HEK293 (cell line): ENCODE results near the gene ZNF618.

ENCODE experiments used
- CTCF ChIA-PET: fragments of 350-600 bp; formaldehyde crosslinking; extraction: SDS; loops from one replicate; lab custom pipeline; 2021; ENCODE audit warnings: antibody characterized with exemption; lab: Yijun Ruan, JAX
- POLR2A ChIA-PET: fragments of 300-600 bp; formaldehyde crosslinking; extraction: SDS; loops from one replicate; lab custom pipeline; 2020; ENCODE audit warnings: antibody characterized with exemption, inconsistent platforms; lab: Yijun Ruan, JAX
- H3K27ac ChIP-seq: fragments of 200-500 bp; sonication (Bioruptor generic); 2 replicates; pipeline ENCODE4 v1.5.1; 2014; ENCODE audit warnings: low read depth, low read length, control low read depth, inconsistent platforms; ENCODE audit errors: extremely low read depth
- H3K36me3 ChIP-seq, 2 experiments: fragments of 200-500 bp in 1 of 2; sonication (Bioruptor generic) in 1 of 2; 1 replicate in 1 of 2; 2 replicates in 1 of 2; pipeline ENCODE4 v1.5.1; 2014 to 2017; ENCODE audit warnings: inconsistent platforms in 2 of 2, low read length in 2 of 2; ENCODE audit not compliant: control insufficient read depth in 2 of 2, insufficient read depth in 1 of 2
- H3K4me1 ChIP-seq: fragments of 200-500 bp; sonication (Bioruptor generic); 2 replicates; pipeline ENCODE4 v1.5.1; 2014; ENCODE audit warnings: mild to moderate bottlenecking, low read length, inconsistent platforms; ENCODE audit not compliant: control insufficient read depth, insufficient read depth
- H3K4me3 ChIP-seq: 2 replicates; pipeline ENCODE4 v1.5.1; 2011; ENCODE audit warnings: low read depth, mild to moderate bottlenecking, control low read depth, low read length, moderate library complexity
- H3K9me3 ChIP-seq: fragments of 200-500 bp; sonication (Bioruptor generic); 2 replicates; pipeline ENCODE4 v1.5.1; 2014; ENCODE audit warnings: low read depth, low read length, inconsistent platforms; ENCODE audit not compliant: control insufficient read depth, insufficient read depth
- HOXD13 ChIP-seq: sonication (generic); formaldehyde crosslinking; IDR thresholded peaks from 2 replicates; pipeline ENCODE4 v1.8.0; 2022; ENCODE audit warnings: missing genetic modification reagents, borderline replicate concordance
- KLF7 ChIP-seq: fragments of 450-650 bp; formaldehyde crosslinking; IDR thresholded peaks from 2 replicates; pipeline ENCODE4 v1.5.1; 2016; ENCODE audit warnings: missing biosample characterization, missing genetic modification characterization, borderline replicate concordance
- OSR2 ChIP-seq: fragments of 450-650 bp; formaldehyde crosslinking; IDR thresholded peaks from 2 replicates; pipeline ENCODE4 v1.5.1; 2016; ENCODE audit warnings: missing biosample characterization, missing genetic modification characterization
- WT1 ChIP-seq: fragments of 450-650 bp; formaldehyde crosslinking; IDR thresholded peaks from 2 replicates; pipeline ENCODE4 v1.5.1; 2016; ENCODE audit warnings: missing biosample characterization, missing genetic modification characterization
- ZBTB8A ChIP-seq: fragments of 450-650 bp; formaldehyde crosslinking; IDR thresholded peaks from 2 replicates; pipeline ENCODE4 v1.5.1; 2016; ENCODE audit warnings: missing biosample characterization, missing genetic modification characterization
- ZNF112 ChIP-seq: fragments of 450-650 bp; formaldehyde crosslinking; IDR thresholded peaks from 2 replicates; pipeline ENCODE4 v1.5.0; 2017; ENCODE audit warnings: missing biosample characterization, missing genetic modification characterization
- ZNF335 ChIP-seq: fragments of 450-650 bp; formaldehyde crosslinking; conservative IDR thresholded peaks from 2 replicates; pipeline ENCODE4 v1.5.1; 2016; ENCODE audit warnings: missing biosample characterization, missing genetic modification characterization
- ZNF510 ChIP-seq: fragments of 450-650 bp; formaldehyde crosslinking; IDR thresholded peaks from 2 replicates; pipeline ENCODE4 v1.5.1; 2018; ENCODE audit warnings: mild to moderate bottlenecking, missing genetic modification characterization, missing biosample characterization; ENCODE audit not compliant: insufficient replicate concordance
- ZNF544 ChIP-seq: fragments of 450-650 bp; formaldehyde crosslinking; IDR thresholded peaks from 2 replicates; pipeline ENCODE4 v1.5.0; 2017; ENCODE audit warnings: missing biosample characterization, missing genetic modification characterization
- ZNF548 ChIP-seq: fragments of 450-650 bp; formaldehyde crosslinking; IDR thresholded peaks from 2 replicates; pipeline ENCODE4 v1.5.1; 2016; ENCODE audit warnings: missing biosample characterization, missing genetic modification characterization
- ZNF558 ChIP-seq: fragments of 450-650 bp; formaldehyde crosslinking; IDR thresholded peaks from 2 replicates; pipeline ENCODE4 v1.5.1; 2016; ENCODE audit warnings: missing biosample characterization, missing genetic modification characterization
- ZNF658 ChIP-seq: fragments of 450-650 bp; formaldehyde crosslinking; IDR thresholded peaks from 2 replicates; pipeline ENCODE4; 2016; ENCODE audit warnings: missing biosample characterization, missing genetic modification characterization
- ZNF660 ChIP-seq: fragments of 450-650 bp; IDR thresholded peaks from 2 replicates; pipeline ENCODE4 v1.5.1; 2018; ENCODE audit warnings: missing biosample characterization, mild to moderate bottlenecking, missing genetic modification characterization
- TF ChIP-seq, protein P1 (sequence below): fragments of 450-650 bp; formaldehyde crosslinking; IDR thresholded peaks from 2 replicates; pipeline ENCODE4 v1.5.1; 2016; ENCODE audit warnings: missing biosample characterization, missing genetic modification characterization
- TF ChIP-seq, protein P2 (sequence below): fragments of 450-650 bp; formaldehyde crosslinking; IDR thresholded peaks from 2 replicates; pipeline ENCODE4 v1.5.1; 2016; ENCODE audit warnings: missing biosample characterization, missing genetic modification characterization, borderline replicate concordance
- TF ChIP-seq, protein P3 (sequence below): fragments of 450-650 bp; formaldehyde crosslinking; IDR thresholded peaks from 2 replicates; pipeline ENCODE4 v1.5.1; 2016; ENCODE audit warnings: missing biosample characterization, missing genetic modification characterization
- TF ChIP-seq, protein P4 (sequence below): fragments of 450-650 bp; formaldehyde crosslinking; IDR thresholded peaks from 2 replicates; pipeline ENCODE4 v1.5.1; 2017; ENCODE audit warnings: missing biosample characterization, mild to moderate bottlenecking, missing genetic modification characterization, moderate library complexity
- TF ChIP-seq, protein P5 (sequence below): fragments of 450-650 bp; formaldehyde crosslinking; IDR thresholded peaks from 2 replicates; pipeline ENCODE4 v1.5.1; 2016; ENCODE audit warnings: missing biosample characterization, missing genetic modification characterization
- TF ChIP-seq, protein P6 (sequence below): fragments of 450-650 bp; formaldehyde crosslinking; IDR thresholded peaks from 2 replicates; pipeline ENCODE4 v1.5.1; 2016; ENCODE audit warnings: missing biosample characterization, missing genetic modification characterization, low read depth

The ZNF618 gene

DNA sequence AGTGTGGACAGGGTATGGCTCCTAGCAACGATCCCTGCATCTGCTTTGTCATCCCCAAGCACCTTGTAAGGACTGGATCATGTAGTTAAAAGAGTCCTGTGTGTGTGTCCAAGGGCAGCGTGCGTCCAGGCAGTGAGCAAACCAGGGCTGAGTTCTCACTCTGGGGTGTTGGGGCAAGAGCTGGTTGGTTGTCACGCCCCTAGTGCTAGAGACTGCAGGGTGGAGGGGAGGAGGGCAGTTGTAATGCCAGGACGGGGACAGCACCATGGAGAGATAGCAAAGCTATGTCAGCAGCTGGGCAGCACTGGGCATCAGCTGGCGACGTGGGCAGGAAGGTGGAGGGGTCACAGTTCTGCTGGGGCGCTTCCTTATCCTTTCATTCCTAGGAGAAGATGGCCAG, 100.8 kb downstream of the ZNF618 start:
- POLR2A ChIA-PET: no interaction called here
- TF ChIP-seq, protein P1, sequence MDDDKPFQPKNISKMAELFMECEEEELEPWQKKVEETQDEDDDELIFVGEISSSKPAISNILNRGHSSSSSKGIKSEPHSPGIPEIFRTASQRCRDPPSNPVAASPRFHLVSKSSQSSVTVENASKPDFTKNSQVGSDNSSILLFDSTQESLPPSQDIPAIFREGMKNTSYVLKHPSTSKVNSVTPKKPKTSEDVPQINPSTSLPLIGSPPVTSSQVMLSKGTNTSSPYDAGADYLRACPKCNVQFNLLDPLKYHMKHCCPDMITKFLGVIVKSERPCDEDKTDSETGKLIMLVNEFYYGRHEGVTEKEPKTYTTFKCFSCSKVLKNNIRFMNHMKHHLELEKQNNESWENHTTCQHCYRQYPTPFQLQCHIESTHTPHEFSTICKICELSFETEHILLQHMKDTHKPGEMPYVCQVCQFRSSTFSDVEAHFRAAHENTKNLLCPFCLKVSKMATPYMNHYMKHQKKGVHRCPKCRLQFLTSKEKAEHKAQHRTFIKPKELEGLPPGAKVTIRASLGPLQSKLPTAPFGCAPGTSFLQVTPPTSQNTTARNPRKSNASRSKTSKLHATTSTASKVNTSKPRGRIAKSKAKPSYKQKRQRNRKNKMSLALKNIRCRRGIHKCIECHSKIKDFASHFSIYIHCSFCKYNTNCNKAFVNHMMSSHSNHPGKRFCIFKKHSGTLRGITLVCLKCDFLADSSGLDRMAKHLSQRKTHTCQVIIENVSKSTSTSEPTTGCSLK (tag by site-specific recombination): no peak
- TF ChIP-seq KLF7 (tag by site-specific recombination): no peak
- TF ChIP-seq, protein P2, sequence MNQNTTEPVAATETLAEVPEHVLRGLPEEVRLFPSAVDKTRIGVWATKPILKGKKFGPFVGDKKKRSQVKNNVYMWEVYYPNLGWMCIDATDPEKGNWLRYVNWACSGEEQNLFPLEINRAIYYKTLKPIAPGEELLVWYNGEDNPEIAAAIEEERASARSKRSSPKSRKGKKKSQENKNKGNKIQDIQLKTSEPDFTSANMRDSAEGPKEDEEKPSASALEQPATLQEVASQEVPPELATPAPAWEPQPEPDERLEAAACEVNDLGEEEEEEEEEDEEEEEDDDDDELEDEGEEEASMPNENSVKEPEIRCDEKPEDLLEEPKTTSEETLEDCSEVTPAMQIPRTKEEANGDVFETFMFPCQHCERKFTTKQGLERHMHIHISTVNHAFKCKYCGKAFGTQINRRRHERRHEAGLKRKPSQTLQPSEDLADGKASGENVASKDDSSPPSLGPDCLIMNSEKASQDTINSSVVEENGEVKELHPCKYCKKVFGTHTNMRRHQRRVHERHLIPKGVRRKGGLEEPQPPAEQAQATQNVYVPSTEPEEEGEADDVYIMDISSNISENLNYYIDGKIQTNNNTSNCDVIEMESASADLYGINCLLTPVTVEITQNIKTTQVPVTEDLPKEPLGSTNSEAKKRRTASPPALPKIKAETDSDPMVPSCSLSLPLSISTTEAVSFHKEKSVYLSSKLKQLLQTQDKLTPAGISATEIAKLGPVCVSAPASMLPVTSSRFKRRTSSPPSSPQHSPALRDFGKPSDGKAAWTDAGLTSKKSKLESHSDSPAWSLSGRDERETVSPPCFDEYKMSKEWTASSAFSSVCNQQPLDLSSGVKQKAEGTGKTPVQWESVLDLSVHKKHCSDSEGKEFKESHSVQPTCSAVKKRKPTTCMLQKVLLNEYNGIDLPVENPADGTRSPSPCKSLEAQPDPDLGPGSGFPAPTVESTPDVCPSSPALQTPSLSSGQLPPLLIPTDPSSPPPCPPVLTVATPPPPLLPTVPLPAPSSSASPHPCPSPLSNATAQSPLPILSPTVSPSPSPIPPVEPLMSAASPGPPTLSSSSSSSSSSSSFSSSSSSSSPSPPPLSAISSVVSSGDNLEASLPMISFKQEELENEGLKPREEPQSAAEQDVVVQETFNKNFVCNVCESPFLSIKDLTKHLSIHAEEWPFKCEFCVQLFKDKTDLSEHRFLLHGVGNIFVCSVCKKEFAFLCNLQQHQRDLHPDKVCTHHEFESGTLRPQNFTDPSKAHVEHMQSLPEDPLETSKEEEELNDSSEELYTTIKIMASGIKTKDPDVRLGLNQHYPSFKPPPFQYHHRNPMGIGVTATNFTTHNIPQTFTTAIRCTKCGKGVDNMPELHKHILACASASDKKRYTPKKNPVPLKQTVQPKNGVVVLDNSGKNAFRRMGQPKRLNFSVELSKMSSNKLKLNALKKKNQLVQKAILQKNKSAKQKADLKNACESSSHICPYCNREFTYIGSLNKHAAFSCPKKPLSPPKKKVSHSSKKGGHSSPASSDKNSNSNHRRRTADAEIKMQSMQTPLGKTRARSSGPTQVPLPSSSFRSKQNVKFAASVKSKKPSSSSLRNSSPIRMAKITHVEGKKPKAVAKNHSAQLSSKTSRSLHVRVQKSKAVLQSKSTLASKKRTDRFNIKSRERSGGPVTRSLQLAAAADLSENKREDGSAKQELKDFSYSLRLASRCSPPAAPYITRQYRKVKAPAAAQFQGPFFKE (tag by site-specific recombination): no peak
- TF ChIP-seq, protein P3, sequence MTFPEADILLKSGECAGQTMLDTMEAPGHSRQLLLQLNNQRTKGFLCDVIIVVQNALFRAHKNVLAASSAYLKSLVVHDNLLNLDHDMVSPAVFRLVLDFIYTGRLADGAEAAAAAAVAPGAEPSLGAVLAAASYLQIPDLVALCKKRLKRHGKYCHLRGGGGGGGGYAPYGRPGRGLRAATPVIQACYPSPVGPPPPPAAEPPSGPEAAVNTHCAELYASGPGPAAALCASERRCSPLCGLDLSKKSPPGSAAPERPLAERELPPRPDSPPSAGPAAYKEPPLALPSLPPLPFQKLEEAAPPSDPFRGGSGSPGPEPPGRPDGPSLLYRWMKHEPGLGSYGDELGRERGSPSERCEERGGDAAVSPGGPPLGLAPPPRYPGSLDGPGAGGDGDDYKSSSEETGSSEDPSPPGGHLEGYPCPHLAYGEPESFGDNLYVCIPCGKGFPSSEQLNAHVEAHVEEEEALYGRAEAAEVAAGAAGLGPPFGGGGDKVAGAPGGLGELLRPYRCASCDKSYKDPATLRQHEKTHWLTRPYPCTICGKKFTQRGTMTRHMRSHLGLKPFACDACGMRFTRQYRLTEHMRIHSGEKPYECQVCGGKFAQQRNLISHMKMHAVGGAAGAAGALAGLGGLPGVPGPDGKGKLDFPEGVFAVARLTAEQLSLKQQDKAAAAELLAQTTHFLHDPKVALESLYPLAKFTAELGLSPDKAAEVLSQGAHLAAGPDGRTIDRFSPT (tag by site-specific recombination): no peak
- TF ChIP-seq, all 188 proteins: peak for 0
- CTCF ChIA-PET: interaction anchor here (1.2 kb wide), 1 partner anchor 14 kb away, joined by 3 read pairs; no protein-coding TSS in a partner anchor
- peaks cover 7% of the 10 kb centered on the region; the same call in 1 of the 2 replicates for H3K4me1 ChIP-seq
- no peaks in the 10 kb centered on the region for H3K9me3 ChIP-seq
- H3K4me3 ChIP-seq: no peak overlapping the region
- H3K27ac ChIP-seq: no peak overlapping the region
- no peaks in the 10 kb centered on the region for H3K36me3 ChIP-seq

DNA sequence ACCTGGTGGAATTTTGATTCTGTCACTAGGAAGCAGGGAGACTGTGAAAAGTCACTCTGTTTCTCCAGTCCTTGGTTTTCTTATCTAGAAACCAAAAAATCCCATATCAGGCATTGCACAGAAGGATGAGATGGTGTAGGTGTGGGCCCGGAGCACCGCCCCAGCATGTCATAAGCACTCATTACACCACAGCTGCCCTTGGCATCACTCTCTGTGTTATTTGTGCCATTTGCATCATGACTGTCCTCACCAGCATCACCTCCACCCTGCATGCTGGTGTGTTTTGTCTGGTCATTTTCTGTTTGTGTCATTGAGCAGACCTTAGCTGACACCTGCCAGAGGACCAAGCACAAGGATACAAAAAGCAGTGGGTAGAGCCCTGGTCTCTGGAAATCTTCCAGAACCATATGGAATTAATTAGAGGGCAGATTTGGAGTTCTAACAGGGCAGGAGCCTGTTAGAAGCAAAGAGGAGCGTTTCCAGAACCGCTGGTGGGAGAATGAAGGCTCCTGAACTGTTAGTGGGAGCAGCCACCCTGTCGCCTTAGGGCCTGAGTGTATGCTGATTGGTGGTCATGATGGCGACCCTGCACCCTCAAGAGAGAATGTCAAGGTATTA, 102.7 kb downstream of the ZNF618 start:
- POLR2A ChIA-PET: no interaction called here
- Histone ChIP-seq H3K4me3 (no peak overlapping the region), H3K9me3 (no peaks in the 10 kb centered on the region), H3K27ac (no peak overlapping the region), H3K36me3 (no peaks in the 10 kb centered on the region), H3K4me1 (0 out of 2 replicates have a peak, but pooled peaks cover under 1% of the 10 kb centered on the region)
- CTCF ChIA-PET: no interaction called here
- TF ChIP-seq ZNF548 (tag by site-specific recombination): no peak
- no peak for TF ChIP-seq ZNF558 (tag by site-specific recombination)
- TF ChIP-seq ZNF112 (tag by site-specific recombination): no peak
- no peak for TF ChIP-seq ZNF335 (tag by site-specific recombination)
- TF ChIP-seq OSR2 (tag by site-specific recombination): no peak
- TF ChIP-seq HOXD13 (CRISPR knock-in tag): no peak
- TF ChIP-seq, protein P4, sequence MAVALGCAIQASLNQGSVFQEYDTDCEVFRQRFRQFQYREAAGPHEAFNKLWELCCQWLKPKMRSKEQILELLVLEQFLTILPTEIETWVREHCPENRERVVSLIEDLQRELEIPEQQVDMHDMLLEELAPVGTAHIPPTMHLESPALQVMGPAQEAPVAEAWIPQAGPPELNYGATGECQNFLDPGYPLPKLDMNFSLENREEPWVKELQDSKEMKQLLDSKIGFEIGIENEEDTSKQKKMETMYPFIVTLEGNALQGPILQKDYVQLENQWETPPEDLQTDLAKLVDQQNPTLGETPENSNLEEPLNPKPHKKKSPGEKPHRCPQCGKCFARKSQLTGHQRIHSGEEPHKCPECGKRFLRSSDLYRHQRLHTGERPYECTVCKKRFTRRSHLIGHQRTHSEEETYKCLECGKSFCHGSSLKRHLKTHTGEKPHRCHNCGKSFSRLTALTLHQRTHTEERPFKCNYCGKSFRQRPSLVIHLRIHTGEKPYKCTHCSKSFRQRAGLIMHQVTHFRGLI (tag by site-specific recombination): no peak
- TF ChIP-seq WT1 (tag by site-specific recombination): no peak
- TF ChIP-seq, protein P5, sequence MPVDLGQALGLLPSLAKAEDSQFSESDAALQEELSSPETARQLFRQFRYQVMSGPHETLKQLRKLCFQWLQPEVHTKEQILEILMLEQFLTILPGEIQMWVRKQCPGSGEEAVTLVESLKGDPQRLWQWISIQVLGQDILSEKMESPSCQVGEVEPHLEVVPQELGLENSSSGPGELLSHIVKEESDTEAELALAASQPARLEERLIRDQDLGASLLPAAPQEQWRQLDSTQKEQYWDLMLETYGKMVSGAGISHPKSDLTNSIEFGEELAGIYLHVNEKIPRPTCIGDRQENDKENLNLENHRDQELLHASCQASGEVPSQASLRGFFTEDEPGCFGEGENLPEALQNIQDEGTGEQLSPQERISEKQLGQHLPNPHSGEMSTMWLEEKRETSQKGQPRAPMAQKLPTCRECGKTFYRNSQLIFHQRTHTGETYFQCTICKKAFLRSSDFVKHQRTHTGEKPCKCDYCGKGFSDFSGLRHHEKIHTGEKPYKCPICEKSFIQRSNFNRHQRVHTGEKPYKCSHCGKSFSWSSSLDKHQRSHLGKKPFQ: no peak
- no peak for TF ChIP-seq ZNF660
- TF ChIP-seq ZNF544: no peak
- no peak for TF ChIP-seq ZNF510 (tag by site-specific recombination)
- TF ChIP-seq ZNF658 (tag by site-specific recombination): no peak
- TF ChIP-seq, protein P6, sequence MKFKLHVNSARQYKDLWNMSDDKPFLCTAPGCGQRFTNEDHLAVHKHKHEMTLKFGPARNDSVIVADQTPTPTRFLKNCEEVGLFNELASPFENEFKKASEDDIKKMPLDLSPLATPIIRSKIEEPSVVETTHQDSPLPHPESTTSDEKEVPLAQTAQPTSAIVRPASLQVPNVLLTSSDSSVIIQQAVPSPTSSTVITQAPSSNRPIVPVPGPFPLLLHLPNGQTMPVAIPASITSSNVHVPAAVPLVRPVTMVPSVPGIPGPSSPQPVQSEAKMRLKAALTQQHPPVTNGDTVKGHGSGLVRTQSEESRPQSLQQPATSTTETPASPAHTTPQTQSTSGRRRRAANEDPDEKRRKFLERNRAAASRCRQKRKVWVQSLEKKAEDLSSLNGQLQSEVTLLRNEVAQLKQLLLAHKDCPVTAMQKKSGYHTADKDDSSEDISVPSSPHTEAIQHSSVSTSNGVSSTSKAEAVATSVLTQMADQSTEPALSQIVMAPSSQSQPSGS (tag by site-specific recombination): no peak
- no peak for TF ChIP-seq ZBTB8A (tag by site-specific recombination)
